ENCODE measurements around the gene COMMD1.

DNA sequence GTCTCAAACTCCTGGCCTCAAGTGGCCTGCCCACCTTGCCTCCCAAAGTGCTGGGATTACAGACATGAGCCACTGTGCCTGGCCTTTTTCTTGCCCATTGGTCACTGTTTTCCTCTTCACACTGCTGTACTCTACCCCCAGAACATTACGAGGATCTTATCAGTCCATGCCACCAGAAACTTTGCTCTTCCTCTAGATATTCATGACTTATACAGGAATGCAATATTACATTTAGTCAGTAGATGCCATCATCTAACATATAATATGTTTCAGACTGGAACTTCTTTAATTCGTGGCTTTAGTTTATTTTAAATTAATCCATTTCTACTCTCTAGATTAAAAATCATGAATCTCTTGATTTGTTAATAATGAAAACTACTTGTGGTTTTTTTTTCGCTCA lies 135.5 kb downstream of the COMMD1 start:
- TF ChIP-seq, protein P1, sequence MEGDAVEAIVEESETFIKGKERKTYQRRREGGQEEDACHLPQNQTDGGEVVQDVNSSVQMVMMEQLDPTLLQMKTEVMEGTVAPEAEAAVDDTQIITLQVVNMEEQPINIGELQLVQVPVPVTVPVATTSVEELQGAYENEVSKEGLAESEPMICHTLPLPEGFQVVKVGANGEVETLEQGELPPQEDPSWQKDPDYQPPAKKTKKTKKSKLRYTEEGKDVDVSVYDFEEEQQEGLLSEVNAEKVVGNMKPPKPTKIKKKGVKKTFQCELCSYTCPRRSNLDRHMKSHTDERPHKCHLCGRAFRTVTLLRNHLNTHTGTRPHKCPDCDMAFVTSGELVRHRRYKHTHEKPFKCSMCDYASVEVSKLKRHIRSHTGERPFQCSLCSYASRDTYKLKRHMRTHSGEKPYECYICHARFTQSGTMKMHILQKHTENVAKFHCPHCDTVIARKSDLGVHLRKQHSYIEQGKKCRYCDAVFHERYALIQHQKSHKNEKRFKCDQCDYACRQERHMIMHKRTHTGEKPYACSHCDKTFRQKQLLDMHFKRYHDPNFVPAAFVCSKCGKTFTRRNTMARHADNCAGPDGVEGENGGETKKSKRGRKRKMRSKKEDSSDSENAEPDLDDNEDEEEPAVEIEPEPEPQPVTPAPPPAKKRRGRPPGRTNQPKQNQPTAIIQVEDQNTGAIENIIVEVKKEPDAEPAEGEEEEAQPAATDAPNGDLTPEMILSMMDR (conservative IDR thresholded peaks at IDR 0.05; ENCODE audit: low read depth, low read length) = no peak
- no peak for TF ChIP-seq EZH2 (IDR thresholded peaks at IDR 0.05; ENCODE audit: borderline replicate concordance, low read depth, low read length, poor library complexity, severe bottlenecking)

Data from A673 (cell line).